Hepatocyte (in vitro differentiated cells): Measurements from ENCODE around the gene LEMD1.

Source experiments
- CTCF ChIP-seq: fragments of 200-600 bp; sonication (generic); IDR thresholded peaks from 2 replicates; pipeline ENCODE4 v1.5.1; 2016; ENCODE audit warnings: antibody characterized with exemption, mild to moderate bottlenecking; ENCODE audit not compliant: poor library complexity
- EZH2 ChIP-seq: fragments of 200-600 bp; sonication (generic); IDR thresholded peaks from 2 replicates; pipeline ENCODE4 v1.6.1; 2016; ENCODE audit warnings: antibody characterized with exemption, mild to moderate bottlenecking, borderline replicate concordance

- no peak for TF ChIP-seq CTCF
- TF ChIP-seq EZH2 = no peak
These were observed 29.9 kb upstream of the LEMD1 start for GRCh38 chr1:205451759-205452164.
